ENCODE results near the gene HOOK2.

DNA sequence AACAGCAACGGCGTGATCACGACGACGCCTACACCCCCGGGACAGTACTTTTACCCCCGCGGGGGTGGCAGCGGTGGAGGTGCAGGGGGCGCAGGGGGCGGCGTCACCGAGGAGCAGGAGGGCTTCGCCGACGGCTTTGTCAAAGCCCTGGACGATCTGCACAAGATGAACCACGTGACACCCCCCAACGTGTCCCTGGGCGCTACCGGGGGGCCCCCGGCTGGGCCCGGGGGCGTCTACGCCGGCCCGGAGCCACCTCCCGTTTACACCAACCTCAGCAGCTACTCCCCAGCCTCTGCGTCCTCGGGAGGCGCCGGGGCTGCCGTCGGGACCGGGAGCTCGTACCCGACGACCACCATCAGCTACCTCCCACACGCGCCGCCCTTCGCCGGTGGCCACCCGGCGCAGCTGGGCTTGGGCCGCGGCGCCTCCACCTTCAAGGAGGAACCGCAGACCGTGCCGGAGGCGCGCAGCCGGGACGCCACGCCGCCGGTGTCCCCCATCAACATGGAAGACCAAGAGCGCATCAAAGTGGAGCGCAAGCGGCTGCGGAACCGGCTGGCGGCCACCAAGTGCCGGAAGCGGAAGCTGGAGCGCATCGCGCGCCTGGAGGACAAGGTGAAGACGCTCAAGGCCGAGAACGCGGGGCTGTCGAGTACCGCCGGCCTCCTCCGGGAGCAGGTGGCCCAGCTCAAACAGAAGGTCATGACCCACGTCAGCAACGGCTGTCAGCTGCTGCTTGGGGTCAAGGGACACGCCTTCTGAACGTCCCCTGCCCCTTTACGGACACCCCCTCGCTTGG is 16.9 kb upstream of the HOOK2 start:
- TF ChIP-seq EZH2 (IDR thresholded peaks at IDR 0.05) = no peak
- TF ChIP-seq POLR2AphosphoS5 (IDR thresholded peaks at IDR 0.05; ENCODE audit: borderline replicate concordance, low read depth, low read length) = no peak; the same call in 1 of the 2 replicates
